GM12864 (cell line): ENCODE data around the gene PIK3AP1.
"Not testable (repeated sequence)": the region's sequence is repeated elsewhere in the genome, so short reads cannot be mapped to it uniquely, and the experiment has no call there.

ENCODE experiments used
- DNase-seq: peaks from one replicate; pipeline ENCODE4 v3.0.0-alpha.2; 2011; ENCODE audit warnings: low read depth
- H3K4me3 ChIP-seq: 2 replicates; pipeline ENCODE4 v1.5.1; 2011; ENCODE audit warnings: mild to moderate bottlenecking, low read depth, low read length, control low read depth
- TF ChIP-seq, protein P1 (sequence below): IDR thresholded peaks from 2 replicates; pipeline ENCODE4 v1.5.1; 2011; ENCODE audit warnings: low read depth, mild to moderate bottlenecking, moderate library complexity, low read length, control low read depth, inconsistent platforms; ENCODE audit errors: missing control alignments

PIK3AP1 gene

DNA sequence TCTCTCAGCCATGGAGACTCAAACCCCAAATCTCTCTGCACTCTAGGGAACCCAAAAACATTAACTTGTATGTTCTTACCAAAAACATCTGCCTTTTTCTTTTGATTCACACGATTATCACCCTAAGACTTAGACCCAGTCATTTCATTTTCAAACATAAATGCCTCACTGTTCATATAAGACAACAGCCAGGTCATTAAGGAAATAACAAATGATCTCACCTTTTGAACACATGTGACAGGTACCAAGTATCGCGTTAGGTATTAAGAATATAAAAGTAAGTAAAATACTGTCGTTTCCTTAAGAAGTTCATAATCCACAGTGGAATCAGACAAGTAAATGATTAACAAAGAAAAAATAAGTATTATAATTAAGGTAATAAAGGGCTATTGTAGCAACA, 142.3 kb downstream of the PIK3AP1 start:
- H3K4me3 ChIP-seq = no peak overlapping the region
- TF ChIP-seq, protein P1, sequence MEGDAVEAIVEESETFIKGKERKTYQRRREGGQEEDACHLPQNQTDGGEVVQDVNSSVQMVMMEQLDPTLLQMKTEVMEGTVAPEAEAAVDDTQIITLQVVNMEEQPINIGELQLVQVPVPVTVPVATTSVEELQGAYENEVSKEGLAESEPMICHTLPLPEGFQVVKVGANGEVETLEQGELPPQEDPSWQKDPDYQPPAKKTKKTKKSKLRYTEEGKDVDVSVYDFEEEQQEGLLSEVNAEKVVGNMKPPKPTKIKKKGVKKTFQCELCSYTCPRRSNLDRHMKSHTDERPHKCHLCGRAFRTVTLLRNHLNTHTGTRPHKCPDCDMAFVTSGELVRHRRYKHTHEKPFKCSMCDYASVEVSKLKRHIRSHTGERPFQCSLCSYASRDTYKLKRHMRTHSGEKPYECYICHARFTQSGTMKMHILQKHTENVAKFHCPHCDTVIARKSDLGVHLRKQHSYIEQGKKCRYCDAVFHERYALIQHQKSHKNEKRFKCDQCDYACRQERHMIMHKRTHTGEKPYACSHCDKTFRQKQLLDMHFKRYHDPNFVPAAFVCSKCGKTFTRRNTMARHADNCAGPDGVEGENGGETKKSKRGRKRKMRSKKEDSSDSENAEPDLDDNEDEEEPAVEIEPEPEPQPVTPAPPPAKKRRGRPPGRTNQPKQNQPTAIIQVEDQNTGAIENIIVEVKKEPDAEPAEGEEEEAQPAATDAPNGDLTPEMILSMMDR = no peak
- no peak for DNase-seq

DNA sequence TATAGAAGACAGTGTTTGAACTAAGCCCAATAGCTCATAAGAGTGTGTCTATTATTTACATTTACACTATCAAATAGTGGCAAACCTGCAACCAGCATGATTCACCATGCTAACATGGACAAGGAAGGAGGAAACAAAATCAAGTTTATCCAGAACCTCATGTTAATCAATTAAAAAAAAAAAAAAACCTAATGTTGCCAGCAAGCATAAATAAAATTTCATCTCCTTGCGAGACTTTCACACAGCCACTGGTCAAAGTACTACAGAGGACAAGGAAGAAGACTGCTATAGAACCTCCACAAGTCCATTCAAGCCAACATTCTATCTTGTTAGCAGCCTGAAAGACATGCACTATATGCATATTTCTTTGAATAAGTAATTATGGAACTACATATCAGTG, 143.2 kb downstream of the PIK3AP1 start:
- TF ChIP-seq, protein P1 = no peak
- DNase-seq = no peak
- no peak overlapping the region for H3K4me3 ChIP-seq

DNA sequence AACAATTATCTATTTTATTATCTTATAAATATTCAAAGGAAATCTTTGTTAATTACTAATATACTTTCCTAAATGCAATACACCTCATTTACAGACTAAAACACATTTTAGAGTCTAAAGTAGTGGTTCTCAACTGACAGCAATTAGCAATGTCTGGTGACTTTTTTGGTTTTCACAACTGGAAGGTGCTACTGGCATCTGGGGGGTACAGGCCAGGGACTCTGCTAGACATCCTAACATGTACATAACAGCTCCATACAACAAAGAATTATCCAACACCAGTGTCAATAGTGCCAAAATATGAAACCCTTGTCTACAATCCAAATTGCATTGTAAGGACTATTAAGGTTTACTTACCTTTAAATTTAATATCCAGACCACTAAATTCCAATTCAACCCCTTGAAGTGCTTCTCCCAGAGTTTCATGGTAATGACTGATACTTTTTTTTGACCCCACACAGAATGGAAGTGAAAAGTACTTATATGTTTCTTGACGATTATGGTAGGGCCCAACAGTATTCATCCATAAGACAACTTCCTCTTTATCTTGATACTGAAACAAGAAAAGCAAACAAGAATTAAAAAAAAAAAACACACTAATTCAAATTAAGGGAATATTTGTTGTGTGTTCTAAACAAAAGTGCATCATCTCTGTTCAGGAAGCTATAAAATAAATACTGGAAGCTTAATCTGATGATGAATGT, 143.9 kb downstream of the PIK3AP1 start:
- TF ChIP-seq, protein P1 = no peak
- H3K4me3 ChIP-seq = no peak overlapping the region
- no peak for DNase-seq

DNA sequence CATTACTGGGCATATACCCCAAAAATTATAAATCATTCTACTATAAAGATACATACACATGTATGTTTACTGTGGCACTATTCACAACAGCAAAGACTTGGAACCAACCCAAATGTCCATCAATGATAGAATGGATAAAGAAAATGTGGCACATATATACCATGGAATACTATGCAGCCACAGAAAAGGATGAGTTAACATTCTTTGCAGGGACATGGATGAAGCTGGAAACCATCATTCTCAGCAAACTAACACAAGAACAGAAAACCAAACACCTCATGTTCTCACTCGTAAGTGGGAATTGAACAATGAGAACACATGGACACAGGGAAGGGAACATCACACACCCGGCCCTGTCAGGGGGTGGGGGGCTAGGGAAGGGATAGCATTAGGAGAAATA, 145.8 kb downstream of the PIK3AP1 start:
- not testable (repeated sequence) for DNase-seq, H3K4me3 ChIP-seq

DNA sequence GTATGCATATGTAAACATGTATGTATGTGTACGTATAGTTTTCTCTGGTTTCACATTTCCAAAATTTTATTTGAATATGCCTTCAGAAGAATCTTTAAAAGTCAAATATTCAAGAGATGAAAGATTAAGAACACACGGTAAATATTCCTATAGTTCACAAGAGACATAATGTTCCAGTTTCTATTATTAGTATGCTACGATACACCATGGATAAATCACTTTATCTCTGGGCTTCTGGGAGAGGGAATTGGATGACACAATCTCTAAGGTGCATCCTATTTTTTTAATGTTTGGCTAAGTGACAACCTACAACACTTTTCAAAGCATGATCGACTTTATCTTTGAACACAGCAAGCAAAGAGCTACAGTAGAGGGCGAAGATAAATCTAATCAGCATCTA, 147.3 kb downstream of the PIK3AP1 start:
- TF ChIP-seq, protein P1 = no peak
- no peak for DNase-seq
- no peak overlapping the region for H3K4me3 ChIP-seq

DNA sequence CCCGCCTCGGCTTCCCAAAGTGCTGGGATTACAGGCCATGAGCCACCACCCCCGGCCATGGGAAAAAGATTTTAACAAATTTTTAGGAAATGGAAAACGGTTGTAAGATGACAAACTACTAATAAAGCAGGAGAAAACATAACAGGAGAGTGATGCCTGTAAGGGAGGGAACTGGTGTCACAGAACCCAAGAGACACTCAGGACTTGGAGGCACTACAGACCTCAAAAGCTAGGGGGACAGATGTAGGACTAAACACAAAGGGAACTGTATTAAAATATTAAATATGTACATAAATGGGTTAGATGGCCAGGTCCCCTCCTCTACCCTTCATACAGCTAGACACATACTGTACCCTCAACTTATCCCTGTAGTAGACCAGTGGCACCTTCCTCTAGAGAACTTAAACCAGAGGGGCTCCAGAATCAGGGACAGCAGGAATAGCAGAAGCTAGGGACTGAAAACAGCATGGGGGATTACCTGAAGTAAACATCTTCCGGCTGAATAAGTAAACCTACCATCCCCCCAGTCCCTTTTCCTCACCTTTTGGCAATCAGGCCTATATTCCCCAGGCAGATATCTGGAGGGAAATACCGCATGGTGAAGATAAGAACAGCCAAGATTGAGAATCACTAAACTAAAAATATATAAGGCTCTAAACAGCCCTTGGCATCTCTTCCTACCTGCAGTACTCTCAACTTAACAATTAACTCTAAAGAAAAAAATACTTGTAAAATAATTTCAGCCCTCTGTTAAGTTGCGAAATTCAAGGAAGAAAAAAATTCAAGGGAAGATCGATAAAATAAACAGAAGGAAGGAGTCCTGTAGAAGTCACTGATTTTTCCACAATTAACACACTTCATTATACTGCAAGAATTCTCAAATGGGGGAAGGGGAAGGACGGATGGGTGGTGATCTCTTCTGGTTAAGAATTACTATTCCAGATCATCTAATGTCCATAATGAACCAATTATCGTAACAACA, 149.0 kb downstream of the PIK3AP1 start:
- TF ChIP-seq, protein P1 = no peak
- no peak for DNase-seq
- H3K4me3 ChIP-seq = no peak overlapping the region

DNA sequence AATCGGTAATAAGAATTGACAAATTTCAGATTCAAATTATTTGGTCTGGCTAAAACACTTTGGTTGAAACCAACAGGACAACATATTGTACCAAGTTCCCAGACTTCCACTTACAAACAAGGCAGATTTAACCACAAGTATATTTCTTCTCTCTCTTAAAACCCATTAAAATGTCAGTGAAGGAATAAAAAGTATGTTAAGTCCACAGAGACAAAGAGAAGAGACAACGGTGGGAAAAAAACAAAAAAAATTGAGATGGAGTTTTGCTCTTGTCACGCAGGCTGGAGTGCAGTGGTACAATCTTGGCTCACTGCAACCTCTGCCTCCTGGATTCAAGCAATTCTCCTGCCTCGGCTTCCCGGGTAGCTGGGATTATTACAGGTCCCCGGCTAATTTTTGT, 149.8 kb downstream of the PIK3AP1 start:
- DNase-seq = no peak
- TF ChIP-seq, protein P1 = no peak
- no peak overlapping the region for H3K4me3 ChIP-seq
